PFSK-1 (cell line): ENCODE results near the gene BPIFB1.

Experiments
- FOXP2 ChIP-seq: optimal IDR thresholded peaks from 2 replicates; pipeline ENCODE3; 2011; ENCODE audit warnings: borderline replicate concordance, control low read depth, inconsistent platforms; ENCODE audit not compliant: insufficient read depth; ENCODE audit errors: extremely low read length, extremely low read depth
- POLR2AphosphoS5 ChIP-seq: IDR thresholded peaks from 2 replicates; pipeline ENCODE4 v1.6.1; 2012; ENCODE audit warnings: low read depth, mild to moderate bottlenecking, control low read depth, low read length, moderate library complexity
- SIN3A ChIP-seq: IDR thresholded peaks from 2 replicates; pipeline ENCODE4 v1.6.1; 2012; ENCODE audit warnings: mild to moderate bottlenecking, low read length, moderate library complexity, borderline replicate concordance; ENCODE audit not compliant: insufficient read depth
- TAF1 ChIP-seq: IDR thresholded peaks from 2 replicates; pipeline ENCODE4 v1.6.1; 2012; ENCODE audit warnings: low read length, control low read depth, borderline replicate concordance; ENCODE audit not compliant: insufficient read depth
- TF ChIP-seq, protein P1 (sequence below), 2 experiments: IDR thresholded peaks; 2 replicates each; pipeline versions ENCODE4 v1.6.1 to v1.8.0; 2011 to 2012; ENCODE audit warnings: low read depth in 2 of 2, low read length in 2 of 2, control low read depth in 1 of 2, inconsistent platforms in 1 of 2, mild to moderate bottlenecking in 1 of 2, moderate library complexity in 1 of 2; ENCODE audit not compliant: insufficient read depth in 1 of 2

Gene BPIFB1

DNA sequence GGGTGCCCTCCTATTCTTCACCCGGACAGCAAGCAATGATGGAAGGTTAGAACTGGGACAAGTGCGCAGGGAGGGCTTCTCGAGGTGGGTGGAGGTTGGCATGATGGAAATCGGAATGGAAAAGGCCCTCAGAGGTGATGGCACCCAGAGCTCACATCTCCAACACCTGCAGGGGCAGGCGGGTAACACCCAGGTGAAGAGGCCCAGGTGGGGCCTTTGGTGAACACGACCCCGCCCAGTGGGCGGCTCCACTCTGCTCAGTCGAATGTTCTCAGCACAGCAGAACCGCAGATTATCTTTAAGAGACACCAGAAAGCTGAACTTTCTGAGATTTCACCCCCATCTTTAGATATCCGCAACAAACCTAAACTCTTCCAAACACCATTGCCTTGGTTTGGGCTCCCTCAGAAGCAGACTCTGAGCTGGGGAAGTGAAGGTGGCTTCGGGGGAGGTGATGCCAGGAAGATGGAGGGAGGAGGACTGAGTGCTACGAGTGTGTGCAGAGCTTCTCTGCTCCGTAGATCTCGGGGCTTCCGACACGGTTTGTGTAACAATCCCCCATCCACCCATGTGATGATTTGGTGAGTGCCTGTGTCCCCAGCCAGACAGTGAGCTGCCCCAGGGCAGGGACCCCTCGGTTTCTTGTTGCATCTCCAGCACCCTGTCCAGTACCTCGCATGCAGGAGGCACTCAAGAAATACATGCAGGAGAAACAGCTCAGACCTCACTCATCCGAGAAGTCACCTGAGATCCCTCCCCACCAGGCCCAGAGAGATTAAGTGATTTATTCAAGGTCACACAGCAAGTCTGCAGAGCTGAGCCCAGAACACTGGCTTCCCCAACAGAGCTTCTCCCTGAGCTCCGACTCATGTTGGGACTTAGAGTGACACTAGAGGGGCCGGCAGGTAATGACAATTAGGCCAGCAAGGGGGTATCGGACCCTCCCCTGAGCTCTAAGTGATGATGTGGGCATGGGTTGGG, 45.4 kb downstream of the BPIFB1 start:
- no peak for TF ChIP-seq SIN3A
- no peak for TF ChIP-seq FOXP2
- TF ChIP-seq, protein P1, sequence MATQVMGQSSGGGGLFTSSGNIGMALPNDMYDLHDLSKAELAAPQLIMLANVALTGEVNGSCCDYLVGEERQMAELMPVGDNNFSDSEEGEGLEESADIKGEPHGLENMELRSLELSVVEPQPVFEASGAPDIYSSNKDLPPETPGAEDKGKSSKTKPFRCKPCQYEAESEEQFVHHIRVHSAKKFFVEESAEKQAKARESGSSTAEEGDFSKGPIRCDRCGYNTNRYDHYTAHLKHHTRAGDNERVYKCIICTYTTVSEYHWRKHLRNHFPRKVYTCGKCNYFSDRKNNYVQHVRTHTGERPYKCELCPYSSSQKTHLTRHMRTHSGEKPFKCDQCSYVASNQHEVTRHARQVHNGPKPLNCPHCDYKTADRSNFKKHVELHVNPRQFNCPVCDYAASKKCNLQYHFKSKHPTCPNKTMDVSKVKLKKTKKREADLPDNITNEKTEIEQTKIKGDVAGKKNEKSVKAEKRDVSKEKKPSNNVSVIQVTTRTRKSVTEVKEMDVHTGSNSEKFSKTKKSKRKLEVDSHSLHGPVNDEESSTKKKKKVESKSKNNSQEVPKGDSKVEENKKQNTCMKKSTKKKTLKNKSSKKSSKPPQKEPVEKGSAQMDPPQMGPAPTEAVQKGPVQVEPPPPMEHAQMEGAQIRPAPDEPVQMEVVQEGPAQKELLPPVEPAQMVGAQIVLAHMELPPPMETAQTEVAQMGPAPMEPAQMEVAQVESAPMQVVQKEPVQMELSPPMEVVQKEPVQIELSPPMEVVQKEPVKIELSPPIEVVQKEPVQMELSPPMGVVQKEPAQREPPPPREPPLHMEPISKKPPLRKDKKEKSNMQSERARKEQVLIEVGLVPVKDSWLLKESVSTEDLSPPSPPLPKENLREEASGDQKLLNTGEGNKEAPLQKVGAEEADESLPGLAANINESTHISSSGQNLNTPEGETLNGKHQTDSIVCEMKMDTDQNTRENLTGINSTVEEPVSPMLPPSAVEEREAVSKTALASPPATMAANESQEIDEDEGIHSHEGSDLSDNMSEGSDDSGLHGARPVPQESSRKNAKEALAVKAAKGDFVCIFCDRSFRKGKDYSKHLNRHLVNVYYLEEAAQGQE (IDR thresholded peaks at IDR 0.05; ENCODE audit: insufficient read depth in 1 of 2, low read depth in 2 of 2, low read length in 2 of 2), result no peak
- no peak for TF ChIP-seq TAF1
- no peak for TF ChIP-seq POLR2AphosphoS5

DNA sequence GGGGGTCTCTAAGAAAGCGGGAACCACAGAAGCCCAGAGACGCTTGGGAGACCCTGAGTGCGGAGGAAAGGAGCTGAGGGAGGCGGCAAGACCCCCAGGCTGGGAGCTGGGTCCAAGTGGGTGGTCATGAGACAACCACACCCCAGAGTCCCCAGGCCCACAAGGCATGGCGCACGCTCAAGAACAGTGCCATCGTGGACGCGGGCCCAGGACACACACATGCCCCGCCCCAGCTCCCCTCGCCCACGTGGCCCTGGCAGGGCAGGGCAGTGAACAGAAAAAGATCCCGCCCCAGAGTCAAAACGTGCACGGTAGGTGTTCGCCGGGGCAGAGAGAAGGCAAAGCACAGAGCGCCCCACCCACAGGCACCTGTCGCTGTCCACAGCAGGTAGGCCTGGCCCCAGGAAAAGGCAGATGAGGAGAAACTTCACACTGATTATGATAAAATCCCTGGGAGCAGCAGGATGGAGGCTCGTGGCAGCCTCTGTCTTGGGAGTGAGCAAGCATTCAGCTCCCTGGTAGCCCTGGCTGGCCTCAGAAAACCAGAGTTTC, 50.0 kb downstream of the BPIFB1 start:
- TF ChIP-seq SIN3A, result no peak
- no peak for TF ChIP-seq POLR2AphosphoS5
- no peak for TF ChIP-seq FOXP2
- no peak for TF ChIP-seq TAF1
- TF ChIP-seq, protein P1 (IDR thresholded peaks at IDR 0.05; ENCODE audit: insufficient read depth in 1 of 2, low read depth in 2 of 2, low read length in 2 of 2), result no peak

DNA sequence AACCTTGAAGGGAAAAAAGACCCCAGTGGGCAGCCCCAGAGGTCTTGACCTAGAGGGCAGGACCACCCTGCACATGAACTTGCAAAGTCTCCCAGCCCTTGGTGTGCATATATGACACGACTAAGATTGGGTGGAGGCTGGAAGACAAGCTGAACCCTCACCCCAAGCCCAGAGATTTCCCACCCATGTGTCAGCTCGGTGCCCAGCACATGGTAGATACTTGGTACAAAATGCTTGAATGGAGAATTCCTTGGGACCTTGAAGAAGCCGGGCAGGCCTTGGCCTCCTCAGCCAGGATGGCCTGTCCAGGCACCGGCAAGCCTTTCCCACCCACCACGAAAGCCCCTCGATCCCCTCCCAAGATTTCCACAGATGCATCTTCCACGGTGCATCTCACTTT, 50.6 kb downstream of the BPIFB1 start:
- no peak for TF ChIP-seq SIN3A
- no peak for TF ChIP-seq TAF1
- TF ChIP-seq, protein P1 (IDR thresholded peaks at IDR 0.05; ENCODE audit: insufficient read depth in 1 of 2, low read depth in 2 of 2, low read length in 2 of 2), result no peak
- TF ChIP-seq POLR2AphosphoS5, result no peak
- no peak for TF ChIP-seq FOXP2

DNA sequence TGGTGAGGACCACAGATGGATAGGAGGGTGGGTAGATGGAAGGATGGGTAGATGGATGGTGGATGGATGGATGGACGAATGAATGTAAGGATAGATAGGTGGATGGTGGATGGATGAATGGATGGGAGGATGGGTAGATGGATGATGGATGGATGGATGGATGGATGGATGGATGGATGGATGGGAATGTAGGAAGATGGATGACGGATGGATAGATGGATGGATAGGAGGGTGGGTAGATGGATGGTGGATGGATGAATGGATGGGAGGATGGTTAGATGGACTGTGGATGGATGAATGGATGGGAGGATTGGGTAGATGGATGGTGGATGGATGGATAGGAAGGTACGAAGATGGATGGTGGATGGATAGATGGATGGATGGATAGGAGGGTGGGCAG, 51.1 kb downstream of the BPIFB1 start:
- no peak for TF ChIP-seq FOXP2
- TF ChIP-seq, protein P1 (IDR thresholded peaks at IDR 0.05; ENCODE audit: insufficient read depth in 1 of 2, low read depth in 2 of 2, low read length in 2 of 2), result no peak
- TF ChIP-seq POLR2AphosphoS5, result no peak
